GM18508 (cell line): Measurements from ENCODE around the gene ACTR2.
A peak's percentile ranks its signal among the peaks of the same experiment; 100 is the strongest.
"Not testable (repeated sequence)": the region's sequence is repeated elsewhere in the genome, so short reads cannot be mapped to it uniquely, and the experiment has no call there.

Experiments used
- ATAC-seq: cut with Tn5 transposase; IDR thresholded peaks from one replicate; pipeline ENCODE4 v1.9.1; 2021; ENCODE audit warnings: moderate number of reproducible peaks; ENCODE audit not compliant: insufficient read depth, unreplicated experiment

ACTR2 gene

GRCh38 chr2:65305934-65306333 is 78.3 kb downstream of the ACTR2 start:
- ATAC-seq: no peak

GRCh38 chr2:65309699-65310098 is 82.1 kb downstream of the ACTR2 start:
- ATAC-seq: no peak

- ATAC-seq: no peak
Observed at GRCh38 chr2:65311049-65311448, 83.4 kb downstream of the ACTR2 start.

GRCh38 chr2:65311596-65311995 is 84.0 kb downstream of the ACTR2 start:
- no peak for ATAC-seq

GRCh38 chr2:65313126-65313953 is 85.7 kb downstream of the ACTR2 start:
- no peak for ATAC-seq

GRCh38 chr2:65313954-65314256 is 86.3 kb downstream of the ACTR2 start:
- ATAC-seq: no peak

- no peak for ATAC-seq
Observed at GRCh38 chr2:65314801-65315441, 87.3 kb downstream of the ACTR2 start.

- ATAC-seq: no peak
Observed at GRCh38 chr2:65316072-65316471, 88.4 kb downstream of the ACTR2 start.

- ATAC-seq: not testable (repeated sequence)
Observed at GRCh38 chr2:65317351-65317750, 89.7 kb downstream of the ACTR2 start.

- ATAC-seq: no peak
Observed at GRCh38 chr2:65317841-65318240, 90.2 kb downstream of the ACTR2 start.

- no peak for ATAC-seq
Observed at GRCh38 chr2:65319072-65319673, 91.5 kb downstream of the ACTR2 start.

- ATAC-seq: no peak
Observed at GRCh38 chr2:65319674-65320041, 92.0 kb downstream of the ACTR2 start.

GRCh38 chr2:65320042-65320725 is 92.6 kb downstream of the ACTR2 start:
- ATAC-seq: peak; percentile 64
